Measurements from ENCODE around the gene RAB15. TPM values are rescaled to one million over a fixed set of nuclear protein-coding genes. Genes with fewer than 3 reads are reported as not detected.
"Not testable (repeated sequence)": the region's sequence is repeated elsewhere in the genome, so short reads cannot be mapped to it uniquely, and the experiment has no call there.

RAB15 gene
- total RNA-seq, 2 donors from 2014 or later, result 12.9 to 51.4 TPM

DNA sequence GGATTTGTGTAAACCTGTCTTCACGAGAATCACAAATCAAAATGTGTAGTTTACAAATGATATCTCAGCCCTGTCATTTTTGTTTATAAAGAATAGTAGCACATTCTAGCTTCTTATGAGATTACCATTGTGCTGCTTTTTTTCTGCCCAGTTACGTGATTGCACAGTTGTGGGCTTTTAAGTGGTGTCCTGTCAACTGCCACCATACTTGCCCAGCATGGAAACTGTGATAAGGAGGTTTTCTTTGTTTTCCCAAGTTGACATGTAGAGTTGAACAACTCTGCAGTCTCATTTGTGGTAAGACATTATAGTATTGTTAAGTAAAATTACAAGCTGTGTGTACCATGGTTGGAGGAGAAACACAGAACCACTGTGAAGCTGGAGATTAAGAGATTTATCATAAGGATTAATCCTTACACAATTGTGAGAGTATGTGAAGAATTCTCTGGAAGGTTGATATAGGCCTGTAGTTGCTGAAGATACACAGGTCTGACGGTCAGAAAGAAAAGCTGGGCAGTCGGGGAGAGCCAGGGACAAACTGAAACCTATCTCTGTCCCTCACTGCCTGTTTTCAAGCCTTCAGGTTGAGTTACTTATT is 45.6 kb downstream of the RAB15 start:
- no peak for ATAC-seq
- intact Hi-C loops (cut with DNase I), result no loop called here
- no peak for DNase-seq

DNA sequence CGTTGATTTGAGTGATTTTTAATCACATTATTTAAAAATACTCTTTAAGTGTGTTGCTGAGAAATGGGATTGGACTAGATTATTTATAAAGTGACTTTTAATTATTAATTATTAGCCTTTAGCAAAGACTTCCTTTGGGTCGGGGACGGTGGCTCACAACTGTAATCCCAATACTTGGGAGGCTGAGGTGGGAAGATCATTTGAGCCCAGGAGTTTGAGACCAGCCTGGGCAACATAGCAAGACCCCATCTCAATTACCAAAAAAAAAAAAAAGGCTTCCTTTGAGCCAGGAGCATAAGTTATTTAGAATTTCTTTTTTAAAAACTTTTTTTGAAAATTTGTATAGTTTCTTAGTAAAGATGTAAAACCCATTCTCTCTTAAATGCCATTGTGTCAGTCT is 49.1 kb downstream of the RAB15 start:
- intact Hi-C loops (cut with DNase I), result no loop called here
- no peak for DNase-seq
- ATAC-seq, result no peak

DNA sequence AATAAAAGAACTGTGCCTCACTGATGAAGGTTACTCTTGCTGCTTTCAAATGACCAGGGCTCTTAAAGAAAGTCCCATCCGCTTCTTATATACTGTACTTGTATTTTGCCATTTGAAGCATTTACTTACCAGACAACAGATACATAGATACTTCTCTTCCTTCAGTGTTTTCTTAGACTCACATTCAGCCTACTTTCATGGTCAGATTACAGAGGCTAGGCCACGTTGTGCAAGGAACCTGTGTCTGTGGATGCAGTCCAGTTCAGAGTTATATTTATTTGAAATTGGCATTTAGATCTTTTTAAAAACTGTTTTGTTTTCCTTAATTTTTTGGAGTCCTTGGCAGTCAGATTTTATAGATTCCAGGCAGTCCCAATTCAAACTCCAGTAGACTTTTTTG is 51.7 kb downstream of the RAB15 start:
- intact Hi-C loops (cut with DNase I), result no loop called here
- peak in 1 of 2 donors; percentile 34 for ATAC-seq

DNA sequence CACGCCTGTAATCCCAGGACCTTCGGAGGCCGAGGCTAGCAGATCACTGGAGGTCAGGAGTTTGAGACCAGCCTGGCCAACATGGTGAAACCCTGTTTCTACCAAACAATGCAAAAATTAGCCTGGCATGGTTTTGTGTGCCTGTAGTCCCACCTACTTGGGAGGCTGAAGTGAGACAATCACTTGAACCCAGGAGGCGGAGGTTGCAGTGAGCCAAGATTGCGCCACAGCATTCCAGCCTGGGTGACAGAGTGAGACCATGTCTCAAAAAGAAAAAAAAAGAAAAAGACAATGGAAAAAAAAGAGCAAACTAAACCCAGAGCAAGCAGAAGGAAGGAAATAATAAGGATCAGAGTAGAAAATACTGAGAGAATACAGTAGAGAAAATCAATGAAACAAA is 52.5 kb downstream of the RAB15 start:
- intact Hi-C loops (cut with DNase I), result loop anchor here in 1 of 2 donors (10.0 kb wide), 1 partner anchor 55 kb away; the partner anchor contains the start of gene RAB15
- DNase-seq (no peak), ATAC-seq (no peak)

More for the DNA sequence above, 51.7 kb downstream of the RAB15 start:
- no peak for DNase-seq

- ATAC-seq (no peak), DNase-seq (no peak)
- intact Hi-C loops (cut with DNase I), result loop anchor here in 1 of 2 donors (10.0 kb wide), 1 partner anchor 56 kb away; the partner anchor contains the start of gene RAB15
These were observed 52.9 kb downstream of the RAB15 start for GRCh38 chr14:64919215-64919614.

- ATAC-seq (no peak), DNase-seq (no peak)
- intact Hi-C loops (cut with DNase I), result loop anchor here in 1 of 2 donors (10.0 kb wide), 1 partner anchor 57 kb away; the partner anchor contains the start of gene RAB15
These were observed 53.9 kb downstream of the RAB15 start for GRCh38 chr14:64918216-64918615.

- intact Hi-C loops (cut with DNase I), result loop anchor here in 1 of 2 donors (10.0 kb wide), 1 partner anchor 59 kb away; the partner anchor contains the start of gene RAB15
- ATAC-seq, result no peak
- DNase-seq, result no peak
These were observed 56.3 kb downstream of the RAB15 start for GRCh38 chr14:64915797-64916196.

GRCh38 chr14:64915029-64915424 is 57.1 kb downstream of the RAB15 start:
- ATAC-seq, result no peak
- DNase-seq, result no peak
- intact Hi-C loops (cut with DNase I), result loop anchor here in 1 of 2 donors (10.0 kb wide), 1 partner anchor 60 kb away; the partner anchor contains the start of gene RAB15

- ATAC-seq, result peak; percentile 100
- peak; percentile 99 for DNase-seq
- intact Hi-C loops (cut with DNase I), result loop anchor here in 1 of 2 donors (10.0 kb wide), 1 partner anchor 60 kb away; the partner anchor contains the start of gene RAB15
These were observed 57.7 kb downstream of the RAB15 start, which contains the start of gene CHURC1 for GRCh38 chr14:64914237-64915028. Gene CHURC1, plus strand, starts transcription at chr14:64914455. Its CDS starts 41 bp downstream, at chr14:64914496.

DNA sequence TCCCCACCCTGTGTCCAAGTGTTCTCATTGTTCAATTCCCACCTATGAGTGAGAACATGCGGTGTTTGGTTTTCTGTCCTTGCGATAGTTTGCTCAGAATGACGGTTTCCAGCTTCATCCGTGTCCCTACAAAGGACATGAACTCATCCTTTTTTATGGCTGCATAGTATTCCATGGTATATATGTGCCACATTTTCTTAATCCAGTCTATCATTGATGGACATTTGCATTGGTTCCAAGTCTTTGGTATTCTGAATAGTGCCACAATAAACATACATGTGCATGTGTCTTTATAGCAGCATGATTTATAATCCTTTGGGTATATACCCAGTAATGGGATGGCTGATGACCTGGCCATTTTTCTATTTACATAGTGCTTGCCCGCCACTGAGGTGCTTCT is 58.7 kb downstream of the RAB15 start:
- not testable (repeated sequence) for DNase-seq, ATAC-seq
- intact Hi-C loops (cut with DNase I), result loop anchor here in 1 of 2 donors (10.0 kb wide), 1 partner anchor 61 kb away; the partner anchor contains the start of gene RAB15

- ATAC-seq (no peak), DNase-seq (no peak)
- intact Hi-C loops (cut with DNase I), result loop anchor here in 1 of 2 donors (10.0 kb wide), 1 partner anchor 63 kb away; the partner anchor contains the start of gene RAB15
These were observed 59.9 kb downstream of the RAB15 start for GRCh38 chr14:64912261-64912660.

DNA sequence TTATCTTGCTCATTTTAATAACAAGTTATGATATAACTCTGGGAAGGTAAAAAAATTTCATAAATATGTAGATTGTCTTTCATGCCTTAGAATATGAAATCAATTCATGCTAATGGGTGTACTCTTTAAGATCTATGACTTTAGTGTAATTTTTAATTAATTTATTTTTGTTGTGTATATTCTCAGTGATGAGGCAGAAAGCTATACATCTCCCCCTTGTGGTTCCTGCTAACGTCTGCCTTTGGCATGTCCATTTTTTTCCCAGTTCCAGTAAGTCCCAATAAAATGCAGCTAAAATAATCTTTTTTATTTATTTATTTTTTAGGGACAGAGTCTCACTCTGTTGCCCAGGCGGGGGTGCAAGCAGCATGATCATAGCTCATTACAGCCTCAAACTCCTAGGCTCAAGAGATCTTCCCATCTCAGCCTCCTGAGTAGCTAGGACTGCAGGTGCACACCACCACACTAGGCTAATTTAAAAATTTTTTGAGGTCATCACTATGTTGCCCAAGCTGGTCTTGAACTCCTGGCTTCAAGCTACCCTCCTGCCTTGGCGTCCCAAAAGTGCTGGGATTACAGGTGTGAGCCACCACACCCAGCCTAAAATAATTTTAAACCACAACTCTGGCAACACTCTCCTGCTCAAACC is 61.2 kb downstream of the RAB15 start:
- intact Hi-C loops (cut with DNase I), result loop anchor here in 1 of 2 donors (10.0 kb wide), 1 partner anchor 64 kb away; the partner anchor contains the start of gene RAB15
- no peak for ATAC-seq
- no peak for DNase-seq

GRCh38 chr14:64906022-64906421 is 66.1 kb downstream of the RAB15 start:
- no peak for ATAC-seq
- intact Hi-C loops (cut with DNase I), result no loop called here
- DNase-seq, result no peak

DNA sequence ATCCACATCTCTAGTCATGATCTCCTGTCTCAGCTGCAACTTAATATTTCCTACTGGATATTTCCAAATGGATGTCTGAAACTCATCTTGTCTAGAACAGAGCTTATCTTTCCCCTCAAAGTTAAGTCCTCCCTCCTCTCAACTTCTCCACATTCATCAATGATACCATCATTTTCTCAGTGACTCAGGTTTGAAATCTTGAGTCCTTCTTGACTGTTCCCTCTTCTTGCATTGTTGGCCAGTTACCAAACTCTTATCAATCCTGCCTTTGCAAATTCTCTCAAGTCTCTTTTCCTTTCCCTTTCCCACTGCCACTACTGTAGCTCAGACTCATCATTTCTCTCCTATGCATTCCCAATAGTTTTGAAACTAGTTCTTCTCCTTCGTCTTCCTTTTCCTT is 72.2 kb downstream of the RAB15 start:
- DNase-seq, result no peak
- no peak for ATAC-seq
- intact Hi-C loops (cut with DNase I), result no loop called here

Other genes with a start within 250 kb of the RAB15 start
- 10 to 100 TPM; 58.2 to 63.6 TPM for gene SPTB, start 92.4 kb downstream of the RAB15 start, total RNA-seq
- 10 to 100 TPM; 89.1 to 97.4 TPM for gene CHURC1, start 57.9 kb downstream of the RAB15 start, total RNA-seq
- not detected for gene GPX2, start 29.6 kb downstream of the RAB15 start, total RNA-seq
- 10 to 100 TPM; 13.1 to 15.9 TPM for gene FNTB, start 14.6 kb upstream of the RAB15 start, total RNA-seq
- gene MAX, start 130.2 kb upstream of the RAB15 start, total RNA-seq, result 10 to 100 TPM; 71.1 to 81.1 TPM

All from left cardiac atrium (tissue), 4 donors.